GM23338 (cell line): ENCODE measurements around the gene SLCO3A1. TPM values are rescaled to one million over a fixed set of nuclear protein-coding genes. Genes with fewer than 3 reads are reported as not detected.

Experiments used
- ATAC-seq: fragments of 200-7000 bp; cut with Tn5 transposase; 3 replicates; pipeline ENCODE4 v1.9.1; 2020
- DNase-seq: peaks from one replicate; pipeline ENCODE4 v3.0.0-alpha.2; 2015; ENCODE audit warnings: low spot score
- H2AFZ ChIP-seq: fragments of 200-600 bp; sonication (generic); 2 replicates; pipeline ENCODE4 v1.8.0; 2016; ENCODE audit warnings: antibody characterized with exemption, mild to moderate bottlenecking, moderate library complexity
- H3F3A ChIP-seq: fragments of 200-600 bp; sonication (generic); replicated peaks from 2 replicates; pipeline ENCODE4 v1.8.0; 2017; ENCODE audit warnings: antibody characterized with exemption, mixed run types, low read depth
- H3K27ac ChIP-seq: fragments of 200-600 bp; sonication (generic); 2 replicates; pipeline ENCODE4 v1.6.1; 2016; ENCODE audit warnings: low read depth
- H3K27me3 ChIP-seq: fragments of 200-600 bp; sonication (generic); 2 replicates; pipeline ENCODE4 v1.8.0; 2016; ENCODE audit warnings: mild to moderate bottlenecking, mixed run types, moderate library complexity; ENCODE audit not compliant: insufficient read depth
- H3K36me3 ChIP-seq: fragments of 200-600 bp; sonication (generic); 2 replicates; pipeline ENCODE4 v1.8.0; 2016; ENCODE audit warnings: mild to moderate bottlenecking; ENCODE audit not compliant: insufficient read depth
- H3K4me1 ChIP-seq: fragments of 200-600 bp; sonication (generic); 2 replicates; pipeline ENCODE4 v1.8.0; 2016; ENCODE audit warnings: mild to moderate bottlenecking, moderate library complexity; ENCODE audit not compliant: insufficient read depth
- H3K4me2 ChIP-seq: fragments of 200-600 bp; sonication (generic); 2 replicates; pipeline ENCODE4 v1.7.1; 2017; ENCODE audit warnings: mixed run types
- H3K4me3 ChIP-seq: fragments of 200-600 bp; sonication (generic); 2 replicates; pipeline ENCODE4 v1.6.1; 2016; ENCODE audit warnings: mixed run types
- H3K79me2 ChIP-seq: fragments of 200-600 bp; sonication (generic); replicated peaks from 2 replicates; pipeline ENCODE4 v1.8.0; 2017; ENCODE audit warnings: mild to moderate bottlenecking; ENCODE audit not compliant: insufficient read depth
- H3K9me2 ChIP-seq: fragments of 200-600 bp; sonication (generic); 2 replicates; pipeline ENCODE4 v1.8.0; 2017; ENCODE audit not compliant: insufficient read depth
- H4K20me1 ChIP-seq: fragments of 200-600 bp; sonication (generic); replicated peaks from 2 replicates; pipeline ENCODE4 v1.8.0; 2017; ENCODE audit warnings: mild to moderate bottlenecking; ENCODE audit not compliant: insufficient read depth
- H3K27ac Mint-ChIP-seq: 2 replicates; pipeline ENCODE4 v1.8.0; 2020; ENCODE audit warnings: inconsistent platforms, mild to moderate bottlenecking, moderate library complexity, mixed read lengths
- H3K27me3 Mint-ChIP-seq: 3 replicates; pipeline ENCODE4 v1.8.0; 2022; ENCODE audit warnings: low read depth, mild to moderate bottlenecking, moderate library complexity, mixed read lengths, inconsistent platforms; ENCODE audit not compliant: insufficient read depth, poor library complexity
- H3K36me3 Mint-ChIP-seq: 3 replicates; pipeline ENCODE4 v1.8.0; 2021; ENCODE audit warnings: low read depth, mild to moderate bottlenecking, inconsistent platforms, moderate library complexity, mixed read lengths
- H3K4me1 Mint-ChIP-seq: 3 replicates; pipeline ENCODE4 v1.8.0; 2020; ENCODE audit warnings: mild to moderate bottlenecking, inconsistent platforms, mixed read lengths
- H3K4me3 Mint-ChIP-seq: 3 replicates; pipeline ENCODE4 v1.8.0; 2021; ENCODE audit warnings: moderate library complexity, mild to moderate bottlenecking, inconsistent platforms, mixed read lengths
- H3K9me3 Mint-ChIP-seq: 3 replicates; pipeline ENCODE4 v1.8.0; 2020; ENCODE audit warnings: moderate library complexity, mild to moderate bottlenecking, inconsistent platforms, mixed read lengths
- CREB1 ChIP-seq: fragments of 250-450 bp; sonication (Bioruptor Pico); IDR thresholded peaks from 2 replicates; pipeline ENCODE4 v1.5.0; 2020; ENCODE audit warnings: low read depth, mild to moderate bottlenecking, moderate library complexity
- EZH2 ChIP-seq: fragments of 200-600 bp; sonication (generic); IDR thresholded peaks from one replicate; pipeline ENCODE4 v1.8.0; 2017; ENCODE audit warnings: antibody characterized with exemption, mild to moderate bottlenecking, low read depth; ENCODE audit not compliant: unreplicated experiment
- EZH2phosphoT487 ChIP-seq: fragments of 200-600 bp; sonication (generic); IDR thresholded peaks from one replicate; pipeline ENCODE4 v1.8.1; 2018; ENCODE audit warnings: antibody characterized with exemption; ENCODE audit not compliant: unreplicated experiment
- JUNB ChIP-seq: IDR thresholded peaks from one replicate; pipeline ENCODE4 v1.6.1; 2016; ENCODE audit warnings: antibody characterized with exemption; ENCODE audit not compliant: unreplicated experiment
- NANOG ChIP-seq: IDR thresholded peaks from 2 replicates; pipeline ENCODE4 v1.6.1; 2016; ENCODE audit warnings: antibody characterized with exemption, borderline replicate concordance
- POLR2AphosphoS5 ChIP-seq: IDR thresholded peaks from 2 replicates; pipeline ENCODE4 v1.6.1; 2016; ENCODE audit warnings: antibody characterized with exemption, low read depth
- STAT1 ChIP-seq: IDR thresholded peaks from one replicate; pipeline ENCODE4 v1.6.1; 2016; ENCODE audit warnings: antibody characterized with exemption; ENCODE audit not compliant: unreplicated experiment
- ZNF114 ChIP-seq: fragments of 250-450 bp; sonication (Bioruptor Pico); IDR thresholded peaks from 2 replicates; pipeline ENCODE4 v1.5.0; 2020; ENCODE audit warnings: mild to moderate bottlenecking, moderate library complexity
- ZNF331 ChIP-seq: fragments of 250-450 bp; sonication (Bioruptor Pico); IDR thresholded peaks from 2 replicates; pipeline ENCODE4 v1.5.0; 2020; ENCODE audit warnings: low read depth, mild to moderate bottlenecking, moderate library complexity
- polyA plus RNA-seq: library from polyadenylated mRNA; unstranded; fragments of >200 nt; fragmentation: Nextera tagmentation; extraction: Ambion mirVana; gene quantifications from 2 replicates; pipeline ENCODE4 v1.2.1, GENCODE V29; 2016
- total RNA-seq: library from RNA; depleted of rRNA; stranded (reverse); fragments of >200 nt; shearing (Covaris generic); gene quantifications from 2 replicates; pipeline ENCODE4 v1.2.3, GENCODE V29; 2014
- TF ChIP-seq, protein P1 (sequence below): IDR thresholded peaks from one replicate; pipeline ENCODE4 v1.6.1; 2018; ENCODE audit warnings: antibody characterized with exemption; ENCODE audit not compliant: unreplicated experiment
- TF ChIP-seq, protein P2 (sequence below): IDR thresholded peaks from 2 replicates; pipeline ENCODE4 v1.6.1; 2016; ENCODE audit warnings: antibody characterized with exemption
- TF ChIP-seq, protein P3 (sequence below): fragments of 250-450 bp; sonication (Bioruptor Pico); IDR thresholded peaks from 2 replicates; pipeline ENCODE4 v1.5.0; 2020; ENCODE audit warnings: mild to moderate bottlenecking, moderate library complexity
- TF ChIP-seq, protein P4 (sequence below), 2 experiments: fragments of 200-600 bp in 1 of 2; sonication (generic) in 1 of 2; conservative IDR thresholded peaks; 2 replicates each; pipeline versions ENCODE4 v1.5.1 to v1.6.1; 2016 to 2017; ENCODE audit warnings: antibody characterized with exemption in 2 of 2, low read depth in 2 of 2, mild to moderate bottlenecking in 2 of 2, moderate library complexity in 1 of 2

The SLCO3A1 gene
- total and polyA plus RNA-seq, 2 experiments from 2014 or later, result 7.3 to 9.4 TPM

DNA sequence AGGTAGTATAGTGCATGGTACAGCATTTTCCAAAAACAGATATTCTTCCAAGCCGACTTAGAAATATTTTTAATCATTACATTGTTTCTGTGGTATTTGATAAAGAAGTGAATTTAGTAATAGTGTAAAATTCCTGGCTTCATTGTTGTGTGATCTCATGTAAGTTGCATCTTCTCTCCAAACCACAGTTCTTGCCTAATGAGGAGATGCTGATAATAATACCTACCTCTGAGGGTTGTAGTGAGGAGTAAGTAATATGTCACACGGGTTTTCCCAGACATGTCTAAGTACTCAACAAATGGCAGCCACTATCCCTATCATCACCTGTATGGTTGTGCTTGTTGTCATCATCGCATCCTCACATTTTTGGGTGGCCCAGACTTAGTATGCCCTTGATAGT, 167.3 kb downstream of the SLCO3A1 start:
- Histone ChIP-seq H2AFZ (no peak overlapping the region), H3F3A (no peaks in the 10 kb centered on the region), H3K4me2 (no peak overlapping the region), H3K79me2 (no peaks in the 10 kb centered on the region), H3K27me3 (no peaks in the 10 kb centered on the region), H3K36me3 (no peaks in the 10 kb centered on the region), H4K20me1 (no peaks in the 10 kb centered on the region; the same call in 1 of the 2 replicates), H3K9me2 (0 out of 2 replicates have a peak, but pooled peaks cover under 1% of the 10 kb centered on the region), H3K4me1 (no peaks in the 10 kb centered on the region; the same call in 1 of the 2 replicates), H3K4me3 (no peak overlapping the region), H3K27ac (no peak overlapping the region)
- no peaks in the 10 kb centered on the region; the same call in 2 of the 3 replicates for H3K9me3 Mint-ChIP-seq
- no peak for DNase-seq
- TF ChIP-seq EZH2phosphoT487 (no peak), NANOG (no peak), CREB1 (CRISPR knock-in tag) (no peak), ZNF331 (CRISPR knock-in tag) (no peak), POLR2AphosphoS5 (no peak), STAT1 (no peak), ZNF114 (no peak), JUNB (no peak), EZH2 (no peak)
- TF ChIP-seq, protein P1, sequence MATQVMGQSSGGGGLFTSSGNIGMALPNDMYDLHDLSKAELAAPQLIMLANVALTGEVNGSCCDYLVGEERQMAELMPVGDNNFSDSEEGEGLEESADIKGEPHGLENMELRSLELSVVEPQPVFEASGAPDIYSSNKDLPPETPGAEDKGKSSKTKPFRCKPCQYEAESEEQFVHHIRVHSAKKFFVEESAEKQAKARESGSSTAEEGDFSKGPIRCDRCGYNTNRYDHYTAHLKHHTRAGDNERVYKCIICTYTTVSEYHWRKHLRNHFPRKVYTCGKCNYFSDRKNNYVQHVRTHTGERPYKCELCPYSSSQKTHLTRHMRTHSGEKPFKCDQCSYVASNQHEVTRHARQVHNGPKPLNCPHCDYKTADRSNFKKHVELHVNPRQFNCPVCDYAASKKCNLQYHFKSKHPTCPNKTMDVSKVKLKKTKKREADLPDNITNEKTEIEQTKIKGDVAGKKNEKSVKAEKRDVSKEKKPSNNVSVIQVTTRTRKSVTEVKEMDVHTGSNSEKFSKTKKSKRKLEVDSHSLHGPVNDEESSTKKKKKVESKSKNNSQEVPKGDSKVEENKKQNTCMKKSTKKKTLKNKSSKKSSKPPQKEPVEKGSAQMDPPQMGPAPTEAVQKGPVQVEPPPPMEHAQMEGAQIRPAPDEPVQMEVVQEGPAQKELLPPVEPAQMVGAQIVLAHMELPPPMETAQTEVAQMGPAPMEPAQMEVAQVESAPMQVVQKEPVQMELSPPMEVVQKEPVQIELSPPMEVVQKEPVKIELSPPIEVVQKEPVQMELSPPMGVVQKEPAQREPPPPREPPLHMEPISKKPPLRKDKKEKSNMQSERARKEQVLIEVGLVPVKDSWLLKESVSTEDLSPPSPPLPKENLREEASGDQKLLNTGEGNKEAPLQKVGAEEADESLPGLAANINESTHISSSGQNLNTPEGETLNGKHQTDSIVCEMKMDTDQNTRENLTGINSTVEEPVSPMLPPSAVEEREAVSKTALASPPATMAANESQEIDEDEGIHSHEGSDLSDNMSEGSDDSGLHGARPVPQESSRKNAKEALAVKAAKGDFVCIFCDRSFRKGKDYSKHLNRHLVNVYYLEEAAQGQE, result no peak
- TF ChIP-seq, protein P2, sequence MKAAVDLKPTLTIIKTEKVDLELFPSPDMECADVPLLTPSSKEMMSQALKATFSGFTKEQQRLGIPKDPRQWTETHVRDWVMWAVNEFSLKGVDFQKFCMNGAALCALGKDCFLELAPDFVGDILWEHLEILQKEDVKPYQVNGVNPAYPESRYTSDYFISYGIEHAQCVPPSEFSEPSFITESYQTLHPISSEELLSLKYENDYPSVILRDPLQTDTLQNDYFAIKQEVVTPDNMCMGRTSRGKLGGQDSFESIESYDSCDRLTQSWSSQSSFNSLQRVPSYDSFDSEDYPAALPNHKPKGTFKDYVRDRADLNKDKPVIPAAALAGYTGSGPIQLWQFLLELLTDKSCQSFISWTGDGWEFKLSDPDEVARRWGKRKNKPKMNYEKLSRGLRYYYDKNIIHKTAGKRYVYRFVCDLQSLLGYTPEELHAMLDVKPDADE, result no peak
- TF ChIP-seq, protein P3, sequence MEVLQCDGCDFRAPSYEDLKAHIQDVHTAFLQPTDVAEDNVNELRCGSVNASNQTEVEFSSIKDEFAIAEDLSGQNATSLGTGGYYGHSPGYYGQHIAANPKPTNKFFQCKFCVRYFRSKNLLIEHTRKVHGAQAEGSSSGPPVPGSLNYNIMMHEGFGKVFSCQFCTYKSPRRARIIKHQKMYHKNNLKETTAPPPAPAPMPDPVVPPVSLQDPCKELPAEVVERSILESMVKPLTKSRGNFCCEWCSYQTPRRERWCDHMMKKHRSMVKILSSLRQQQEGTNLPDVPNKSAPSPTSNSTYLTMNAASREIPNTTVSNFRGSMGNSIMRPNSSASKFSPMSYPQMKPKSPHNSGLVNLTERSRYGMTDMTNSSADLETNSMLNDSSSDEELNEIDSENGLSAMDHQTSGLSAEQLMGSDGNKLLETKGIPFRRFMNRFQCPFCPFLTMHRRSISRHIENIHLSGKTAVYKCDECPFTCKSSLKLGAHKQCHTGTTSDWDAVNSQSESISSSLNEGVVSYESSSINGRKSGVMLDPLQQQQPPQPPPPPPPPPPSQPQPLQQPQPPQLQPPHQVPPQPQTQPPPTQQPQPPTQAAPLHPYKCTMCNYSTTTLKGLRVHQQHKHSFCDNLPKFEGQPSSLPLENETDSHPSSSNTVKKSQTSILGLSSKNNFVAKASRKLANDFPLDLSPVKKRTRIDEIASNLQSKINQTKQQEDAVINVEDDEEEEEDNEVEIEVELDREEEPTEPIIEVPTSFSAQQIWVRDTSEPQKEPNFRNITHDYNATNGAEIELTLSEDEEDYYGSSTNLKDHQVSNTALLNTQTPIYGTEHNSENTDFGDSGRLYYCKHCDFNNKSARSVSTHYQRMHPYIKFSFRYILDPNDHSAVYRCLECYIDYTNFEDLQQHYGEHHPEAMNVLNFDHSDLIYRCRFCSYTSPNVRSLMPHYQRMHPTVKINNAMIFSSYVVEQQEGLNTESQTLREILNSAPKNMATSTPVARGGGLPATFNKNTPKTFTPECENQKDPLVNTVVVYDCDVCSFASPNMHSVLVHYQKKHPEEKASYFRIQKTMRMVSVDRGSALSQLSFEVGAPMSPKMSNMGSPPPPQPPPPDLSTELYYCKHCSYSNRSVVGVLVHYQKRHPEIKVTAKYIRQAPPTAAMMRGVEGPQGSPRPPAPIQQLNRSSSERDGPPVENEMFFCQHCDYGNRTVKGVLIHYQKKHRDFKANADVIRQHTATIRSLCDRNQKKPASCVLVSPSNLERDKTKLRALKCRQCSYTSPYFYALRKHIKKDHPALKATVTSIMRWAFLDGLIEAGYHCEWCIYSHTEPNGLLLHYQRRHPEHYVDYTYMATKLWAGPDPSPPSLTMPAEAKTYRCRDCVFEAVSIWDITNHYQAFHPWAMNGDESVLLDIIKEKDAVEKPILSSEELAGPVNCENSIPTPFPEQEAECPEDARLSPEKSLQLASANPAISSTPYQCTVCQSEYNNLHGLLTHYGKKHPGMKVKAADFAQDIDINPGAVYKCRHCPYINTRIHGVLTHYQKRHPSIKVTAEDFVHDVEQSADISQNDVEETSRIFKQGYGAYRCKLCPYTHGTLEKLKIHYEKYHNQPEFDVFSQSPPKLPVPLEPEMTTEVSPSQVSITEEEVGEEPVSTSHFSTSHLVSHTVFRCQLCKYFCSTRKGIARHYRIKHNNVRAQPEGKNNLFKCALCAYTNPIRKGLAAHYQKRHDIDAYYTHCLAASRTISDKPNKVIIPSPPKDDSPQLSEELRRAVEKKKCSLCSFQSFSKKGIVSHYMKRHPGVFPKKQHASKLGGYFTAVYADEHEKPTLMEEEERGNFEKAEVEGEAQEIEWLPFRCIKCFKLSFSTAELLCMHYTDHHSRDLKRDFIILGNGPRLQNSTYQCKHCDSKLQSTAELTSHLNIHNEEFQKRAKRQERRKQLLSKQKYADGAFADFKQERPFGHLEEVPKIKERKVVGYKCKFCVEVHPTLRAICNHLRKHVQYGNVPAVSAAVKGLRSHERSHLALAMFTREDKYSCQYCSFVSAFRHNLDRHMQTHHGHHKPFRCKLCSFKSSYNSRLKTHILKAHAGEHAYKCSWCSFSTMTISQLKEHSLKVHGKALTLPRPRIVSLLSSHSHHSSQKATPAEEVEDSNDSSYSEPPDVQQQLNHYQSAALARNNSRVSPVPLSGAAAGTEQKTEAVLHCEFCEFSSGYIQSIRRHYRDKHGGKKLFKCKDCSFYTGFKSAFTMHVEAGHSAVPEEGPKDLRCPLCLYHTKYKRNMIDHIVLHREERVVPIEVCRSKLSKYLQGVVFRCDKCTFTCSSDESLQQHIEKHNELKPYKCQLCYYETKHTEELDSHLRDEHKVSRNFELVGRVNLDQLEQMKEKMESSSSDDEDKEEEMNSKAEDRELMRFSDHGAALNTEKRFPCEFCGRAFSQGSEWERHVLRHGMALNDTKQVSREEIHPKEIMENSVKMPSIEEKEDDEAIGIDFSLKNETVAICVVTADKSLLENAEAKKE (CRISPR knock-in tag), result no peak
- TF ChIP-seq, protein P4, sequence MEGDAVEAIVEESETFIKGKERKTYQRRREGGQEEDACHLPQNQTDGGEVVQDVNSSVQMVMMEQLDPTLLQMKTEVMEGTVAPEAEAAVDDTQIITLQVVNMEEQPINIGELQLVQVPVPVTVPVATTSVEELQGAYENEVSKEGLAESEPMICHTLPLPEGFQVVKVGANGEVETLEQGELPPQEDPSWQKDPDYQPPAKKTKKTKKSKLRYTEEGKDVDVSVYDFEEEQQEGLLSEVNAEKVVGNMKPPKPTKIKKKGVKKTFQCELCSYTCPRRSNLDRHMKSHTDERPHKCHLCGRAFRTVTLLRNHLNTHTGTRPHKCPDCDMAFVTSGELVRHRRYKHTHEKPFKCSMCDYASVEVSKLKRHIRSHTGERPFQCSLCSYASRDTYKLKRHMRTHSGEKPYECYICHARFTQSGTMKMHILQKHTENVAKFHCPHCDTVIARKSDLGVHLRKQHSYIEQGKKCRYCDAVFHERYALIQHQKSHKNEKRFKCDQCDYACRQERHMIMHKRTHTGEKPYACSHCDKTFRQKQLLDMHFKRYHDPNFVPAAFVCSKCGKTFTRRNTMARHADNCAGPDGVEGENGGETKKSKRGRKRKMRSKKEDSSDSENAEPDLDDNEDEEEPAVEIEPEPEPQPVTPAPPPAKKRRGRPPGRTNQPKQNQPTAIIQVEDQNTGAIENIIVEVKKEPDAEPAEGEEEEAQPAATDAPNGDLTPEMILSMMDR (conservative IDR thresholded peaks at IDR 0.05; ENCODE audit: low read depth in 2 of 2), result no peak
- H3K27ac Mint-ChIP-seq, result no peak overlapping the region
- no peak overlapping the region for H3K4me3 Mint-ChIP-seq
- H3K4me1 Mint-ChIP-seq, result peaks cover 2% of the 10 kb centered on the region; the same call in 1 of the 3 replicates
- ATAC-seq, result no peak
- H3K27me3 Mint-ChIP-seq, result peaks cover 2% of the 10 kb centered on the region
- no peaks in the 10 kb centered on the region for H3K36me3 Mint-ChIP-seq
